ENCODE results near the gene SP140L. TPM values are rescaled to one million over a fixed set of nuclear protein-coding genes. Genes with fewer than 3 reads are reported as not detected.
A peak's percentile ranks its signal among the peaks of the same experiment; 100 is the strongest.
"Not testable (repeated sequence)": the region's sequence is repeated elsewhere in the genome, so short reads cannot be mapped to it uniquely, and the experiment has no call there.

SP140L gene
- total RNA-seq, 2 experiments from 2014 or later = 95.1 to 101 TPM

DNA sequence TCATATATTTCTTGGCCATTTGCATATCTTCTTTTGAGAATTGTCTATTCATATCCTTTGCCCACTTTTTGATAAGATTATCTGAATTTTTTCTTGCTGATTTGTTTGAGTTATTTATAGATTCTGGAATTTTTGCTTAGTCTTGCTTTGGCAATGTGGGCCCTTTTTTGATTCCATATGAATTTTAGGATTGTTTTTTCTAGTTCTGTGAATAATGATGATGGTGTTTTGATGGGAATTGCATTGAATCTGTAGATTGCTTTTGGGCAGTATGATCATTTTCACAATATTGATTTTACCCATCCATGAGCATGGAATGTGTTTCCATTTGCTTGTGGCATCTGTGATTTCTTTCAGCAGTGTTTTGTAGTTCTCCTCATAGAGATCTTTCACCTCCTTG lies 112.1 kb downstream of the SP140L start:
- H3K4me3 Mint-ChIP-seq, CTCF ChIA-PET, POLR2A ChIA-PET, DNase-seq, H3K27ac Mint-ChIP-seq, H3K27me3 Mint-ChIP-seq: not testable (repeated sequence)
- peaks cover 62% of the 10 kb centered on the region for H3K4me1 Mint-ChIP-seq
- peaks cover 25% of the 10 kb centered on the region for H3K9me3 Mint-ChIP-seq
- H3K36me3 Mint-ChIP-seq (ENCODE audit: low read depth) = peaks cover 86% of the 10 kb centered on the region

DNA sequence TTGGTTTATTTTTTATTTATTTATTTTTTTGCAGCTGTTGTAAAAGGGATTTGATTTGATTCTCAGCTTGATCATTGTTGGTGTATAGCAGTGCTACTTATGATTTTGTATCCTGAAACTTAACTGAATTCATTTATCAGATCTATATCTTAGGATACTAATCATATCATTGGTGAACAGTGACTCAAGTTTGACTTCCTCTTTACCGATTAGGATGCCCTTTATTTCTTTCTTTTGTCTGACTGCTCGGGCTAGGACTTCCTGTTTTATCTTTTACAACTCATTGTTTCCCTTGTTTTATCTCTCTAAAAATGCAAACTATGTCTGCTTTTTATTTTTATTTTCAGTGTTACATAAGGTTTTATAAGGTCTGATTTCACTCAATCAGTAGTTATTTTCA lies 112.6 kb downstream of the SP140L start:
- ChIA-PET POLR2A (no interaction called here), CTCF (no interaction called here)
- peaks cover 21% of the 10 kb centered on the region for H3K9me3 Mint-ChIP-seq
- DNase-seq = no peak
- peak overlapping the region; percentile 86 for H3K27ac Mint-ChIP-seq
- H3K4me3 Mint-ChIP-seq = peak overlapping the region; percentile 60
- H3K4me1 Mint-ChIP-seq = peaks cover 61% of the 10 kb centered on the region
- peaks cover 86% of the 10 kb centered on the region for H3K36me3 Mint-ChIP-seq (ENCODE audit: low read depth)
- no peaks in the 10 kb centered on the region for H3K27me3 Mint-ChIP-seq

DNA sequence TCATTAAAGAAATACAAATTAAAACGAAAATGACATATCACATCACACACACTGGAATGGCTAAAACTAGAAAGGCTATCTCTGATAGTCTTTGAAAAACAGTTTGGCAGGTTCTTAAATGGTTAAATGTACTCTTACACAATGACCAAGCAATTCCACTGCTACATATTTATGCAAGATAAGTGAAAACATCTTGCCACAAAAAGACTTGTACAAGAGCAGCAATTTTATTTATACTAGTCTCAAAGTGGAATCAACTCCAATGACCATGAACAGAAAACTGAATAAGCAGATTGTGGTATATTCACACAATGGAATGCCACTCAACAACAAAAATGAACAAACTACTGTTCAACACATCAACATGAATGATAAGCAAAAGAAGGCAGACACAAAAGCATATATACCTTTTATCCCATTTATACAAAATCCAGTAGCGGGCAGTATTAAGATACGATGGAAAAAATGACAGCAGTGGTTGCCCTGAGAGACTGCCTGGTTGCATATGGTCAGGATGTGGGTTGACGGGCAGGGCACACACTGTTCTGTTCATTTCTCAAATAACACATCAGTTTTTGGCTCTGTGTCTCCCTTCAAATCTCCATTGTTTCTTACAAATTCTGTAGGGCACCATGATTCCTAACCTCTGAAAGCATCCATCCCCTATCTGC lies 114.4 kb downstream of the SP140L start:
- H3K36me3 Mint-ChIP-seq (ENCODE audit: low read depth) = peaks cover 86% of the 10 kb centered on the region
- DNase-seq = peak; percentile 62
- ChIA-PET CTCF (no interaction called here), POLR2A (no interaction called here)
- peaks cover 6% of the 10 kb centered on the region for H3K9me3 Mint-ChIP-seq
- peak overlapping the region; percentile 85 for H3K27ac Mint-ChIP-seq
- H3K4me1 Mint-ChIP-seq = peaks cover 65% of the 10 kb centered on the region
- peak overlapping the region; percentile 47 for H3K4me3 Mint-ChIP-seq
- H3K27me3 Mint-ChIP-seq = no peaks in the 10 kb centered on the region

DNA sequence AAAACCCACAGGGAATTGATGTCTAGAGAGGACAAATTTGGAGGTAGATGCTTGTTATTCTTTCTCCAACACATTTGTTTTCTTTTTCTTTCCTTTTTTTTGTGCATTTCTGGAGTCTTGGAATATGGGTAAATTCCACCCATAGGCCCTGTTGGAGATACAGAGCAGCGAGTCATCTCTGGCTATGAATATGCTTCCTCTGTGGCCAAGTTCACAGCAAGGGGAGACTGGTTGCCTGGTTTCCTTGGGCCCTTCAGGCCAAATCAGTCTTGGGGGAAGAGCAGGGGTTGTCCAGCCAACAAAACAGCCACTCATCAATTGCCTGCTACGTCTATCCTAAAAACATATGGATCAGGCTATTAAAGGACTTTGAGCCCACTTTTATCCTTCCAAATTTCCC lies 116.5 kb downstream of the SP140L start:
- Mint-ChIP-seq H3K9me3 (peaks cover 6% of the 10 kb centered on the region), H3K4me1 (peaks cover 84% of the 10 kb centered on the region), H3K27ac (no peak overlapping the region), H3K27me3 (no peaks in the 10 kb centered on the region), H3K4me3 (no peak overlapping the region), H3K36me3 (ENCODE audit: low read depth) (peaks cover 88% of the 10 kb centered on the region)
- ChIA-PET CTCF (no interaction called here), POLR2A (no interaction called here)
- no peak for DNase-seq

DNA sequence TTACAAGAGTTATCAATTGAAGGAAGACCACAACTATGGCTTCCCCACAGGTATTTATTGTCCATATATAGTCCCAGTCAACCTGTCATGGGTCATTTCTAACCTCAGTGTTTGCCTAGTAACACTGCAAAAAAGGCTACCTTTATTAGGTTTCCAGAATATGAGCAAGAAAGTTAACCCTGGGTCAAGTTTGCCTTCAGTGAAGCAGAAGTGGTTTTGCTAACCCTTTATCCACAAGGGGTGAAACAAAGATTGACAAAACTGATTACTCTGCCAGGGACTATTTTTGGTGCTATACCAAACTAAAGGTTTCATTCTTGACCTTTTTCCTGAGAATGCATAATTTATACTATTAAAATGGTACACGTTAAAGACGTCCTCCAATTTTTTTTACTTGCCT lies 117.8 kb downstream of the SP140L start:
- H3K27me3 Mint-ChIP-seq = no peaks in the 10 kb centered on the region
- no peak overlapping the region for H3K4me3 Mint-ChIP-seq
- ChIA-PET CTCF (interaction anchor here (1.3 kb wide), 1 partner anchor 9 kb away, joined by 4 read pairs; no protein-coding TSS in a partner anchor), POLR2A (no interaction called here)
- H3K36me3 Mint-ChIP-seq (ENCODE audit: low read depth) = peaks cover 88% of the 10 kb centered on the region
- H3K9me3 Mint-ChIP-seq = peaks cover 2% of the 10 kb centered on the region
- peaks cover 82% of the 10 kb centered on the region for H3K4me1 Mint-ChIP-seq
- no peak for DNase-seq
- H3K27ac Mint-ChIP-seq = no peak overlapping the region

DNA sequence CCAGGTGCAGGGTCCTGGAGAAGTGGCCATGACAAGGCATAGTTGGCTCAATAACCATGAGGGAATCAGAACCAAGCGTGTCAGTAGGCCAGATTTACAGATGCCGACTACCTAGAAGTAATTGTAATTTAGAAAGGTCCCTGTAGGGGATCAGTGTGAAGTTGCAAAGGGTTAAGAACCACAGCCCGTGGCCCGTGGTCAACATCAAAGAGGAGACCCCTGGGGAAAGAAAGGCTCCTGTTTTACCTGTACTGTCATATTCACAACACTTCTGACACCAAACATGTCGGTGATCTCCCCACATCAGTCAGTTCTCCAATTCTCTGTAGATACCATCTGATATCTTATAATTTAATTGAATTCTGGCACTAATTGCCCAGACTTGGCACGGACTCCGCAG lies 120.0 kb downstream of the SP140L start:
- DNase-seq = peak; percentile 13
- Mint-ChIP-seq H3K4me3 (no peak overlapping the region), H3K9me3 (peaks cover 2% of the 10 kb centered on the region), H3K27ac (peak overlapping the region; percentile 67), H3K36me3 (ENCODE audit: low read depth) (peaks cover 91% of the 10 kb centered on the region), H3K4me1 (peaks cover 80% of the 10 kb centered on the region), H3K27me3 (no peaks in the 10 kb centered on the region)
- ChIA-PET POLR2A (no interaction called here), CTCF (interaction anchor here (0.7 to 2.1 kb wide), 4 partner anchors 9 to 52 kb away, joined by 3 to 5 read pairs (median 3); partner anchors contain the start of gene SP100)

DNA sequence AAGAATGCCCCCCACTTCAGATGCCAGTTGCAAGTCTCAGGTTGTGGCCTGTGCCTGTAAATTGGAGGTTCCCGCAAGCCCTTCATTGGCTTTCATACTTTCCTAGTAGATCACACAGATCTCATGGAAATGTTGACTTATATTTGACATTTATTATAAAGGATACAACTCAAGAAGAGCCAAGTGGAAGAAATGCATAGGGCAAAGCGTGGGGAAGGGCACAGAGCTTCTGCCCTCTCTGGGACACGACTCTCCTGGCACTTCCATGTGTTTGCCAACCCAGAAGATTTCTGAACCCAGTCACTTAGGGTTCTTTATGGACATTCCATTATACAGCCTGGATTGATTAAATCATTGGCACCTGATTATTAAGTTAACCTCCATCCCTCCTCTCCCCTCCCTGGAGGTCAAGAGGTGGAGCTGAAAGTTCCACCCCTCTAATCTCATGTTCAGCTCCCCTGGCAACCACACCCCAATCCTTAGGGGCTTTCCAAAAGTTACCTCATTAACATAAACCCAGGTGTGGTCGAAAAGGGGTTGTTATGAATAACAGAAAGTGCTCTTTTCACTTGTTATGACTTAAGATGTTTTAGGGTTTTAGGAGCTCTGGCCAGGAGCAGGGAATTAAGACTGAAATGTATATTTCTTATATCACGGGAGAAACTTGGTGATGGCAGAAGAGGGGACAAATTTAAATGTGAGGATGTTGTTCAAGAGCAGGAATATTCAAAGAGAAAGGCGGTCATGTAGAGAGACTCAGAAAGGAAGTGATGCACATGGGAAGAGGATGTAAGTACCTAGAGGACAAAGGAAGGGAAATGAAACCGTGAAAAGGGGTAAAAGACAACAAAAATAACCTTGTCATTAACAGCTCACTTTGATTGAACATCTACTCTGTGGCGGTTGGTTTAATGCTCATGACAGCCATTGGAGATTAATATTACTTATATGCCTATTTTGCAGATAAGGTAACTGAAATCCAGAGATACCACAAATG lies 120.8 kb downstream of the SP140L start:
- H3K9me3 Mint-ChIP-seq = peaks cover 2% of the 10 kb centered on the region
- no peak overlapping the region for H3K4me3 Mint-ChIP-seq
- peak; percentile 17 for DNase-seq
- CTCF ChIA-PET = interaction anchor here (0.5 to 2.1 kb wide), 7 partner anchors 8 to 150 kb away, joined by 3 to 5 read pairs (median 3); partner anchors contain the start of gene SP100
- no peaks in the 10 kb centered on the region for H3K27me3 Mint-ChIP-seq
- peaks cover 73% of the 10 kb centered on the region for H3K4me1 Mint-ChIP-seq
- H3K36me3 Mint-ChIP-seq (ENCODE audit: low read depth) = peaks cover 95% of the 10 kb centered on the region
- peak overlapping the region; percentile 92 for H3K27ac Mint-ChIP-seq
- POLR2A ChIA-PET = no interaction called here

DNA sequence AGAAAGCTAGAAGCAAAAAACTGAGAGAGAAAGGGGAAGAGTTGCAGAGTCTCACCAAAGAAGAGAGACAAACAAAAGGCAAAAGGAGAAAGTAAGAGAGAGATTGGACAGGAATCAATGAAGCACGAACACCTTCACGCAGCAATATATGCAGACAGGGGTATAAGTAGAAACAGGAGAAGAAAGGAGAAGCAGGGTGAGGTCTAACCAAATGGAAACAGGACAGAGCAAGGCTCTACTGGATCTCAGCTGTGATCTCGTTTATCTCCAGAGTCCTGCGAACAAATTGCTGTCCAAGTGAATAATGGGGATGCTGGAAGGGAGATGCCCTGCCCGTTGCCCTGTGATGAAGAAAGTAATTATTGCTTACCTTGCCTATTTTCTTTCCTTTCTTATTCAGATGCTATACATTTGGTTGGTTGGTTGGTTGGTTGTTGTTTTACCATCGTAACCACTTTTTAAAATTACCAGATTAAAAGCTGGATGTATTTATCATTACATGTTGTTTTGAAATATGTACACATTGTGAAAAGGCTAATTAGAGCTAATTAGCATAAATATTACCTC lies 123.0 kb downstream of the SP140L start:
- peaks cover 77% of the 10 kb centered on the region for H3K4me1 Mint-ChIP-seq
- H3K9me3 Mint-ChIP-seq = peaks cover 2% of the 10 kb centered on the region

DNA sequence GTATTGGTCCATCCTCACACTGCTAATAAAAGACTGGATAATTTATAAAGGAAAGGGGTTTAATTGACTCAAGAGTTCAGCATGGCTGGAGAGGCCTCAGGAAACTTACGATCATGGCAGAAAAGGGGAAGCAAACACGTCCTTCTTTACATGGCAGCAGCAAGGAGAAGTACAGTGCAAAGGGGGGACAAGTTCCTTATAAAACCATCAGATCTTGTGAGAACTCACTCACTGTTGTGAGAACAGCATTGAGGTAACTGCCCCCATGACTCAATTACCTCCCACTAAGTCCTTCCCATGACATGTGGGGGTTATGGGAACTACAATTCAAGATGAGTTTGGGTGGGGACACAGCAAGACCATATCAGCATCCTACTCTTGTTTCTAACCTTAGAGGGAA lies 126.0 kb downstream of the SP140L start:
- Mint-ChIP-seq H3K27ac (no peak overlapping the region), H3K4me1 (peaks cover 76% of the 10 kb centered on the region), H3K4me3 (no peak overlapping the region), H3K36me3 (ENCODE audit: low read depth) (peaks cover 97% of the 10 kb centered on the region), H3K9me3 (peaks cover 12% of the 10 kb centered on the region), H3K27me3 (no peaks in the 10 kb centered on the region)
- no peak for DNase-seq
- ChIA-PET POLR2A (no interaction called here), CTCF (no interaction called here)

More for the DNA sequence above, 123.0 kb downstream of the SP140L start:
- ChIA-PET CTCF (interaction anchor here (0.6 kb wide), 1 partner anchor 463 kb away, joined by 4 read pairs; no protein-coding TSS in a partner anchor), POLR2A (no interaction called here)
- Mint-ChIP-seq H3K36me3 (ENCODE audit: low read depth) (peaks cover 95% of the 10 kb centered on the region), H3K4me3 (no peak overlapping the region), H3K27ac (no peak overlapping the region), H3K27me3 (no peaks in the 10 kb centered on the region)
- no peak for DNase-seq

Other genes starting within 250 kb of the SP140L start
- gene SP110, start 107.2 kb upstream of the SP140L start, total RNA-seq = 100 to 1,000 TPM; 168 to 188 TPM
- gene SP140, start 101.5 kb upstream of the SP140L start, total RNA-seq = 10 to 100 TPM; 53.3 to 58.8 TPM
- gene SP100, start 89.0 kb downstream of the SP140L start, total RNA-seq = 100 to 1,000 TPM; 364 to 392 TPM